SU-DHL-6 (cell line): Measurements from ENCODE around the gene YWHAQ.

ENCODE experiments used
- H2AFZ ChIP-seq: fragments of 200-600 bp; sonication (generic); 2 replicates; pipeline ENCODE4 v1.6.1; 2014; ENCODE audit warnings: low read depth, mild to moderate bottlenecking, moderate library complexity, mixed read lengths, antibody characterized with exemption, low read length; ENCODE audit not compliant: severe bottlenecking
- H3F3A ChIP-seq: fragments of 200-600 bp; shearing (Covaris generic); 2 replicates; pipeline ENCODE4 v1.6.0; 2016; ENCODE audit warnings: antibody characterized with exemption, mild to moderate bottlenecking; ENCODE audit not compliant: insufficient read depth
- H3K27ac ChIP-seq: fragments of 200-600 bp; sonication (generic); 2 replicates; pipeline ENCODE4 v1.5.1; 2016; ENCODE audit warnings: low read depth, mild to moderate bottlenecking, low read length, moderate library complexity, mixed read lengths
- H3K27me3 ChIP-seq: fragments of 200-600 bp; sonication (generic), shearing (Covaris generic); 2 replicates; pipeline ENCODE4 v1.6.0; 2014; ENCODE audit warnings: mild to moderate bottlenecking, low read length
- H3K36me3 ChIP-seq: fragments of 200-600 bp; sonication (generic); 2 replicates; pipeline ENCODE4 v1.6.1; 2014; ENCODE audit warnings: mild to moderate bottlenecking, low read length, mixed read lengths
- H3K4me2 ChIP-seq: fragments of 300-600, 200-600 bp; shearing (Covaris generic), sonication (generic); 2 replicates; pipeline ENCODE4 v1.6.0; 2014; ENCODE audit warnings: low read length, low read depth, mild to moderate bottlenecking; ENCODE audit not compliant: poor library complexity, severe bottlenecking
- H3K4me3 ChIP-seq: fragments of 200-600 bp; sonication (generic); 2 replicates; pipeline ENCODE4 v1.5.1; 2014; ENCODE audit warnings: antibody characterized with exemption, low read length, mild to moderate bottlenecking, mixed read lengths; ENCODE audit not compliant: insufficient read depth, poor library complexity, severe bottlenecking
- H3K79me2 ChIP-seq: fragments of 200-600 bp; sonication (generic); 2 replicates; pipeline ENCODE4 v1.6.1; 2014; ENCODE audit warnings: mild to moderate bottlenecking, low read length, moderate library complexity; ENCODE audit not compliant: insufficient read depth
- H3K9ac ChIP-seq: fragments of 200-600 bp; sonication (generic); 2 replicates; pipeline ENCODE4 v1.7.0; 2014; ENCODE audit warnings: mild to moderate bottlenecking, low read length
- H3K9me2 ChIP-seq: fragments of 200-600 bp; sonication (generic); replicated peaks from 2 replicates; pipeline ENCODE4 v1.6.1; 2014; ENCODE audit warnings: low read length; ENCODE audit not compliant: insufficient read depth
- H3K9me3 ChIP-seq: fragments of 200-600 bp; sonication (generic); 2 replicates; pipeline ENCODE4 v1.6.1; 2014; ENCODE audit warnings: low read length, mixed read lengths; ENCODE audit not compliant: insufficient read depth
- H4K20me1 ChIP-seq: fragments of 200-600 bp; sonication (generic); 2 replicates; pipeline ENCODE4 v1.6.1; 2014; ENCODE audit warnings: low read depth, mild to moderate bottlenecking, antibody characterized with exemption, low read length, moderate library complexity, mixed read lengths
- CTCF ChIP-seq: fragments of 200-600 bp; sonication (generic); IDR thresholded peaks from one replicate; pipeline ENCODE4 v1.5.1; 2017; ENCODE audit warnings: antibody characterized with exemption, mild to moderate bottlenecking, low read length, moderate library complexity; ENCODE audit not compliant: insufficient read depth, poor library complexity, severe bottlenecking
- EZH2phosphoT487 ChIP-seq: fragments of 200-600 bp; sonication (generic), shearing (Covaris generic); conservative IDR thresholded peaks from 2 replicates; pipeline ENCODE4 v1.6.1; 2018; ENCODE audit warnings: mild to moderate bottlenecking, antibody characterized with exemption, low read length, moderate library complexity, mixed read lengths

YWHAQ gene

GRCh38 chr2:9565436-9566153, 65.2 kb downstream of the YWHAQ start:
- Histone ChIP-seq H3K79me2 (no peaks in the 10 kb centered on the region), H4K20me1 (no peaks in the 10 kb centered on the region), H3K9ac (no peak overlapping the region), H3K4me2 (no peak overlapping the region), H3K36me3 (no peaks in the 10 kb centered on the region), H3K27ac (no peak overlapping the region), H3K4me3 (no peak overlapping the region), H3F3A (no peaks in the 10 kb centered on the region), H3K27me3 (no peaks in the 10 kb centered on the region), H3K9me2 (no peaks in the 10 kb centered on the region), H3K9me3 (no peaks in the 10 kb centered on the region), H2AFZ (no peak overlapping the region)
- TF ChIP-seq CTCF: no peak
- TF ChIP-seq EZH2phosphoT487: no peak

- TF ChIP-seq CTCF (no peak), EZH2phosphoT487 (no peak)
- H3K4me3 ChIP-seq: no peak overlapping the region
- H3K4me2 ChIP-seq: no peak overlapping the region
- no peaks in the 10 kb centered on the region for H4K20me1 ChIP-seq
- H3K9ac ChIP-seq: no peak overlapping the region
- H3K36me3 ChIP-seq: no peaks in the 10 kb centered on the region
- peaks cover 11% of the 10 kb centered on the region; the same call in 1 of the 2 replicates for H3F3A ChIP-seq
- peaks cover 15% of the 10 kb centered on the region for H3K79me2 ChIP-seq
- H2AFZ ChIP-seq: no peak overlapping the region
- H3K27me3 ChIP-seq: no peaks in the 10 kb centered on the region
- H3K9me3 ChIP-seq: no peaks in the 10 kb centered on the region
- H3K9me2 ChIP-seq: no peaks in the 10 kb centered on the region
- no peak overlapping the region for H3K27ac ChIP-seq
These were observed 70.2 kb downstream of the YWHAQ start for GRCh38 chr2:9560628-9561027.

- H3K9me3 ChIP-seq: no peaks in the 10 kb centered on the region
- no peaks in the 10 kb centered on the region for H3K9me2 ChIP-seq
- H2AFZ ChIP-seq: no peak overlapping the region
- H4K20me1 ChIP-seq: peaks cover 4% of the 10 kb centered on the region; the same call in 1 of the 2 replicates
- no peak overlapping the region for H3K27ac ChIP-seq
- no peaks in the 10 kb centered on the region for H3K36me3 ChIP-seq
- no peak overlapping the region for H3K4me3 ChIP-seq
- TF ChIP-seq CTCF (no peak), EZH2phosphoT487 (no peak)
- H3K9ac ChIP-seq: no peak overlapping the region
- peaks cover 22% of the 10 kb centered on the region for H3F3A ChIP-seq
- H3K27me3 ChIP-seq: no peaks in the 10 kb centered on the region
- no peak overlapping the region for H3K4me2 ChIP-seq
- H3K79me2 ChIP-seq: peaks cover 31% of the 10 kb centered on the region
These were observed 71.8 kb downstream of the YWHAQ start for GRCh38 chr2:9558948-9559381.
